Embryonic facial prominence (tissue), 1 donor: ENCODE results near the gene NOL11.
"Not testable (repeated sequence)": the region's sequence is repeated elsewhere in the genome, so short reads cannot be mapped to it uniquely, and the experiment has no call there.

Experiments
- DNase-seq: peaks from one replicate; pipeline ENCODE4 v3.0.0-alpha.2; 2016; ENCODE audit errors: extremely low spot score

Gene NOL11

GRCh38 chr17:67708378-67708777 is 9.4 kb upstream of the NOL11 start:
- DNase-seq, result no peak

GRCh38 chr17:67711916-67712315 is 5.8 kb upstream of the NOL11 start:
- no peak for DNase-seq

GRCh38 chr17:67712375-67712774 is 5.4 kb upstream of the NOL11 start:
- no peak for DNase-seq

GRCh38 chr17:67713169-67713568 is 4.6 kb upstream of the NOL11 start:
- DNase-seq, result no peak

GRCh38 chr17:67716405-67716798 is 1.3 kb upstream of the NOL11 start:
- DNase-seq, result no peak

- no peak for DNase-seq
Observed at GRCh38 chr17:67717192-67717623, 528 bp upstream of the NOL11 start.

GRCh38 chr17:67718325-67718941 is 697 bp downstream of the NOL11 start:
- DNase-seq, result no peak

GRCh38 chr17:67725373-67725791 is 7.6 kb downstream of the NOL11 start:
- no peak for DNase-seq

GRCh38 chr17:67725807-67726206 is 8.1 kb downstream of the NOL11 start:
- no peak for DNase-seq

GRCh38 chr17:67727152-67728039 is 9.7 kb downstream of the NOL11 start:
- not testable (repeated sequence) for DNase-seq

GRCh38 chr17:67729903-67730302 is 12.2 kb downstream of the NOL11 start:
- no peak for DNase-seq

- no peak for DNase-seq
Observed at GRCh38 chr17:67730731-67731130, 13.0 kb downstream of the NOL11 start.

GRCh38 chr17:67733449-67733848 is 15.7 kb downstream of the NOL11 start:
- no peak for DNase-seq

- DNase-seq, result no peak
Observed at GRCh38 chr17:67737145-67737544, 19.4 kb downstream of the NOL11 start.

GRCh38 chr17:67742025-67742424 is 24.3 kb downstream of the NOL11 start:
- DNase-seq, result no peak

- DNase-seq, result no peak
Observed at GRCh38 chr17:67746704-67747571, 29.2 kb downstream of the NOL11 start.

- DNase-seq, result no peak
Observed at GRCh38 chr17:67747681-67748235, 30.0 kb downstream of the NOL11 start.

GRCh38 chr17:67750067-67750466 is 32.3 kb downstream of the NOL11 start:
- DNase-seq, result no peak

- no peak for DNase-seq
Observed at GRCh38 chr17:67751101-67752074, 33.7 kb downstream of the NOL11 start.

GRCh38 chr17:67752160-67752559 is 34.4 kb downstream of the NOL11 start:
- DNase-seq, result not testable (repeated sequence)

GRCh38 chr17:67753026-67753425 is 35.3 kb downstream of the NOL11 start:
- no peak for DNase-seq
